Stomach (tissue), 4 donors: ENCODE data around the gene MCHR1.

Experiments used
- POLR2A ChIP-seq, 4 donors: fragments of 450-650 bp; IDR thresholded peaks; one replicate each; pipeline ENCODE4 v1.6.1; 2016; ENCODE audit warnings: antibody characterized with exemption in 4 of 4, control low read depth in 2 of 4, mild to moderate bottlenecking in 1 of 4, moderate library complexity in 1 of 4
- TF ChIP-seq, protein P1 (sequence below), 7 experiments: fragments of 450-650 bp in 4 of 7; fragments of 200-600 bp in 3 of 7; sonication (generic) in 3 of 7; IDR thresholded peaks; one replicate each; pipeline ENCODE4 v1.5.1; 2016 to 2019; ENCODE audit warnings: antibody characterized with exemption in 7 of 7, control low read depth in 2 of 7, mild to moderate bottlenecking in 1 of 7

DNA sequence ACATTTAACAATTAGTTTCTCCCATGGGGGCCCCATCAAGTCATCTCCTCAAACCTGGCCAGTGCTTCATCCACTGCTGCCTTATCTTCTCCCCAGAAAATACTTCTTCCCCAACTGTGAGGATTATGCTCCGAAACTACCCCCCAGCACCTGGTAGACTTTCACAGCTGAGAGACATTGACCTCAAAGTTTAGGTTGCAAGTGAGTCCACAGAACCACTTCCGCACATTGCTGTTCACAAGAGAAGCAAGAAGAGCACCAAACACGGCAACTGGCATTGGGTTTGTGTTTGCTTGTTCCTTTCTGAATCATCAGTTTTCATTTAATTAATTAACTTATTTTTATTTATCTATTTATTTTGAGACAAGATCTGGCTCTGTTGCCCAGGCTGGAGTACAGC lies 6.1 kb downstream of the MCHR1 start:
- TF ChIP-seq POLR2A (IDR thresholded peaks at IDR 0.05) = no peak
- TF ChIP-seq, protein P1, sequence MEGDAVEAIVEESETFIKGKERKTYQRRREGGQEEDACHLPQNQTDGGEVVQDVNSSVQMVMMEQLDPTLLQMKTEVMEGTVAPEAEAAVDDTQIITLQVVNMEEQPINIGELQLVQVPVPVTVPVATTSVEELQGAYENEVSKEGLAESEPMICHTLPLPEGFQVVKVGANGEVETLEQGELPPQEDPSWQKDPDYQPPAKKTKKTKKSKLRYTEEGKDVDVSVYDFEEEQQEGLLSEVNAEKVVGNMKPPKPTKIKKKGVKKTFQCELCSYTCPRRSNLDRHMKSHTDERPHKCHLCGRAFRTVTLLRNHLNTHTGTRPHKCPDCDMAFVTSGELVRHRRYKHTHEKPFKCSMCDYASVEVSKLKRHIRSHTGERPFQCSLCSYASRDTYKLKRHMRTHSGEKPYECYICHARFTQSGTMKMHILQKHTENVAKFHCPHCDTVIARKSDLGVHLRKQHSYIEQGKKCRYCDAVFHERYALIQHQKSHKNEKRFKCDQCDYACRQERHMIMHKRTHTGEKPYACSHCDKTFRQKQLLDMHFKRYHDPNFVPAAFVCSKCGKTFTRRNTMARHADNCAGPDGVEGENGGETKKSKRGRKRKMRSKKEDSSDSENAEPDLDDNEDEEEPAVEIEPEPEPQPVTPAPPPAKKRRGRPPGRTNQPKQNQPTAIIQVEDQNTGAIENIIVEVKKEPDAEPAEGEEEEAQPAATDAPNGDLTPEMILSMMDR (IDR thresholded peaks at IDR 0.05) = no peak
